Posterior vena cava (tissue), 2 donors: ENCODE measurements around the gene CACNA2D3. TPM values are rescaled to one million over a fixed set of nuclear protein-coding genes. Genes with fewer than 3 reads are reported as not detected.
"Not testable (repeated sequence)": the region's sequence is repeated elsewhere in the genome, so short reads cannot be mapped to it uniquely, and the experiment has no call there.

Source experiments
- DNase-seq: peaks from one replicate; pipeline ENCODE4 v3.0.0-alpha.2; 2020; ENCODE audit warnings: low spot score
- intact Hi-C, 2 donors: fragments of 100-400 bp; cut with DNase I; formaldehyde crosslinking; loops; one replicate each; pipeline versions ENCODE4 v1.14.1 to v1.14.2; 2022 to 2023
- total RNA-seq, 2 donors: library from RNA; stranded (reverse); fragmentation: NEBNext Ultra II Directional; extraction: Animal tissue kit (Norgen Biotek cat#: 25700); gene quantifications; one replicate each; pipeline ENCODE4 v1.2.1, GENCODE V29; 2021
- donor health status: DM: yes; HTN: yes; CAD: no.
- donor health status: DM: yes; HTN: yes; CAD: no.

The CACNA2D3 gene
- total RNA-seq, 2 donors from 2014 or later: 2.0 to 4.0 TPM

GRCh38 chr3:54622678-54623077 lies 500.3 kb downstream of the CACNA2D3 start:
- intact Hi-C loops: no loop called here
- no peak for DNase-seq

- intact Hi-C loops: no loop called here
- DNase-seq: no peak
Observed at GRCh38 chr3:54625805-54626787, 503.7 kb downstream of the CACNA2D3 start.

GRCh38 chr3:54628888-54629441 lies 506.6 kb downstream of the CACNA2D3 start:
- intact Hi-C loops: no loop called here
- DNase-seq: no peak

- intact Hi-C loops: loop anchor here in 1 of 2 donors (2.0 kb wide), 1 partner anchor 53 kb away; no protein-coding TSS in a partner anchor
Observed at GRCh38 chr3:54630101-54630623, 507.8 kb downstream of the CACNA2D3 start.

GRCh38 chr3:54631001-54631400 lies 508.6 kb downstream of the CACNA2D3 start:
- intact Hi-C loops: loop anchor here in 1 of 2 donors (2.0 kb wide), 1 partner anchor 52 kb away; no protein-coding TSS in a partner anchor

More at GRCh38 chr3:54630101-54630623, 507.8 kb downstream of the CACNA2D3 start:
- DNase-seq: no peak

GRCh38 chr3:54631516-54632325 lies 509.4 kb downstream of the CACNA2D3 start:
- DNase-seq: no peak
- intact Hi-C loops: loop anchor here in 1 of 2 donors (2.0 kb wide), 1 partner anchor 51 kb away; no protein-coding TSS in a partner anchor

More at GRCh38 chr3:54631001-54631400, 508.6 kb downstream of the CACNA2D3 start:
- not testable (repeated sequence) for DNase-seq

GRCh38 chr3:54632326-54632665 lies 509.9 kb downstream of the CACNA2D3 start:
- intact Hi-C loops: no loop called here
- no peak for DNase-seq

GRCh38 chr3:54632834-54633233 lies 510.5 kb downstream of the CACNA2D3 start:
- no peak for DNase-seq
- intact Hi-C loops: no loop called here

GRCh38 chr3:54633444-54634121 lies 511.2 kb downstream of the CACNA2D3 start:
- intact Hi-C loops: no loop called here
- DNase-seq: no peak

- intact Hi-C loops: no loop called here
- DNase-seq: no peak
Observed at GRCh38 chr3:54634122-54634469, 511.7 kb downstream of the CACNA2D3 start.

GRCh38 chr3:54639790-54640372 lies 517.5 kb downstream of the CACNA2D3 start:
- DNase-seq, intact Hi-C loops: not testable (repeated sequence)

- no peak for DNase-seq
- intact Hi-C loops: no loop called here
Observed at GRCh38 chr3:54641226-54642014, 519.1 kb downstream of the CACNA2D3 start.

GRCh38 chr3:54642147-54642546 lies 519.8 kb downstream of the CACNA2D3 start:
- intact Hi-C loops: no loop called here
- no peak for DNase-seq

- intact Hi-C loops: no loop called here
- DNase-seq: no peak
Observed at GRCh38 chr3:54647721-54648120, 525.4 kb downstream of the CACNA2D3 start.

- no peak for DNase-seq
- intact Hi-C loops: no loop called here
Observed at GRCh38 chr3:54649551-54649950, 527.2 kb downstream of the CACNA2D3 start.

- intact Hi-C loops: no loop called here
- no peak for DNase-seq
Observed at GRCh38 chr3:54653456-54654195, 531.3 kb downstream of the CACNA2D3 start.

GRCh38 chr3:54654776-54655175 lies 532.4 kb downstream of the CACNA2D3 start:
- no peak for DNase-seq
- intact Hi-C loops: no loop called here
